HEK293 (cell line): ENCODE results near the gene PHACTR1.
A peak's percentile ranks its signal among the peaks of the same experiment; 100 is the strongest.

Experiments
- CTCF ChIA-PET: fragments of 350-600 bp; formaldehyde crosslinking; extraction: SDS; loops from one replicate; lab custom pipeline; 2021; ENCODE audit warnings: antibody characterized with exemption; lab: Yijun Ruan, JAX
- POLR2A ChIA-PET: fragments of 300-600 bp; formaldehyde crosslinking; extraction: SDS; loops from one replicate; lab custom pipeline; 2020; ENCODE audit warnings: antibody characterized with exemption, inconsistent platforms; lab: Yijun Ruan, JAX
- H3K27ac ChIP-seq: fragments of 200-500 bp; sonication (Bioruptor generic); 2 replicates; pipeline ENCODE4 v1.5.1; 2014; ENCODE audit warnings: low read depth, low read length, control low read depth, inconsistent platforms; ENCODE audit errors: extremely low read depth
- H3K36me3 ChIP-seq, 2 experiments: fragments of 200-500 bp in 1 of 2; sonication (Bioruptor generic) in 1 of 2; 1 replicate in 1 of 2; 2 replicates in 1 of 2; pipeline ENCODE4 v1.5.1; 2014 to 2017; ENCODE audit warnings: inconsistent platforms in 2 of 2, low read length in 2 of 2; ENCODE audit not compliant: control insufficient read depth in 2 of 2, insufficient read depth in 1 of 2
- H3K4me1 ChIP-seq: fragments of 200-500 bp; sonication (Bioruptor generic); 2 replicates; pipeline ENCODE4 v1.5.1; 2014; ENCODE audit warnings: mild to moderate bottlenecking, low read length, inconsistent platforms; ENCODE audit not compliant: control insufficient read depth, insufficient read depth
- H3K4me3 ChIP-seq: 2 replicates; pipeline ENCODE4 v1.5.1; 2011; ENCODE audit warnings: low read depth, mild to moderate bottlenecking, control low read depth, low read length, moderate library complexity
- H3K9me3 ChIP-seq: fragments of 200-500 bp; sonication (Bioruptor generic); 2 replicates; pipeline ENCODE4 v1.5.1; 2014; ENCODE audit warnings: low read depth, low read length, inconsistent platforms; ENCODE audit not compliant: control insufficient read depth, insufficient read depth
- ATF2 ChIP-seq: fragments of 450-650 bp; formaldehyde crosslinking; IDR thresholded peaks from 2 replicates; pipeline ENCODE4 v1.5.1; 2016; ENCODE audit warnings: missing biosample characterization, missing genetic modification characterization, low read depth
- GLIS1 ChIP-seq: fragments of 450-650 bp; formaldehyde crosslinking; IDR thresholded peaks from 2 replicates; pipeline ENCODE4 v1.5.1; 2016; ENCODE audit warnings: missing biosample characterization, missing genetic modification characterization
- HOXC10 ChIP-seq: sonication (generic); formaldehyde crosslinking; IDR thresholded peaks from 2 replicates; pipeline ENCODE4 v1.8.1; 2023; ENCODE audit warnings: mild to moderate bottlenecking, missing genetic modification reagents
- IKZF3 ChIP-seq: fragments of 450-650 bp; IDR thresholded peaks from 2 replicates; pipeline ENCODE4 v1.5.0; 2018; ENCODE audit warnings: missing biosample characterization, mild to moderate bottlenecking, missing genetic modification characterization, moderate library complexity
- MEIS1 ChIP-seq: sonication (generic); formaldehyde crosslinking; IDR thresholded peaks from 2 replicates; pipeline ENCODE4 v1.8.1; 2022; ENCODE audit warnings: missing genetic modification reagents, mild to moderate bottlenecking, borderline replicate concordance
- PRDM6 ChIP-seq: fragments of 450-650 bp; formaldehyde crosslinking; IDR thresholded peaks from 2 replicates; pipeline ENCODE4 v1.5.1; 2017; ENCODE audit warnings: missing biosample characterization, missing genetic modification characterization
- ZNF10 ChIP-seq: fragments of 450-650 bp; formaldehyde crosslinking; IDR thresholded peaks from 2 replicates; pipeline ENCODE4 v1.5.1; 2017; ENCODE audit warnings: missing biosample characterization, missing genetic modification characterization
- ZNF280C ChIP-seq: fragments of 450-650 bp; formaldehyde crosslinking; IDR thresholded peaks from 2 replicates; pipeline ENCODE4 v1.5.1; 2016; ENCODE audit warnings: missing biosample characterization, missing genetic modification characterization
- ZNF423 ChIP-seq: fragments of 450-650 bp; formaldehyde crosslinking; IDR thresholded peaks from 2 replicates; pipeline ENCODE4 v1.5.1; 2016; ENCODE audit warnings: missing biosample characterization, missing genetic modification characterization
- ZNF449 ChIP-seq: fragments of 450-650 bp; formaldehyde crosslinking; IDR thresholded peaks from 2 replicates; pipeline ENCODE4 v1.5.1; 2017; ENCODE audit warnings: missing biosample characterization, mild to moderate bottlenecking, missing genetic modification characterization, moderate library complexity
- ZNF473 ChIP-seq: fragments of 450-650 bp; formaldehyde crosslinking; IDR thresholded peaks from 2 replicates; pipeline ENCODE4 v1.5.1; 2017; ENCODE audit warnings: missing biosample characterization, missing genetic modification characterization
- ZNF558 ChIP-seq: fragments of 450-650 bp; formaldehyde crosslinking; IDR thresholded peaks from 2 replicates; pipeline ENCODE4 v1.5.1; 2016; ENCODE audit warnings: missing biosample characterization, missing genetic modification characterization
- ZNF677 ChIP-seq: fragments of 450-650 bp; IDR thresholded peaks from 2 replicates; pipeline ENCODE4 v1.5.0; 2018; ENCODE audit warnings: missing biosample characterization, mild to moderate bottlenecking, missing genetic modification characterization, moderate library complexity

The PHACTR1 gene

GRCh38 chr6:13015379-13015681 is 298.8 kb downstream of the PHACTR1 start:
- Histone ChIP-seq H3K9me3 (no peaks in the 10 kb centered on the region), H3K36me3 (no peaks in the 10 kb centered on the region), H3K27ac (no peak overlapping the region), H3K4me3 (no peak overlapping the region), H3K4me1 (peaks cover 26% of the 10 kb centered on the region)
- ChIA-PET CTCF (no interaction called here), POLR2A (no interaction called here)
- TF ChIP-seq ATF2 (tag by site-specific recombination) (no peak), HOXC10 (CRISPR knock-in tag) (no peak)

GRCh38 chr6:13024616-13025015 is 308.0 kb downstream of the PHACTR1 start:
- Histone ChIP-seq H3K4me3 (no peak overlapping the region), H3K9me3 (no peaks in the 10 kb centered on the region), H3K36me3 (no peaks in the 10 kb centered on the region), H3K27ac (no peak overlapping the region), H3K4me1 (peaks cover 11% of the 10 kb centered on the region)
- TF ChIP-seq ZNF423 = no peak
- no peak for TF ChIP-seq ZNF558 (tag by site-specific recombination)
- ChIA-PET POLR2A (no interaction called here), CTCF (interaction anchor here (0.6 kb wide), 1 partner anchor 307 kb away, joined by 3 read pairs; no protein-coding TSS in a partner anchor)

GRCh38 chr6:13025893-13026499 is 309.4 kb downstream of the PHACTR1 start:
- POLR2A ChIA-PET = no interaction called here
- CTCF ChIA-PET = no interaction called here

More at GRCh38 chr6:13025893-13026499, 309.4 kb downstream of the PHACTR1 start:
- Histone ChIP-seq H3K36me3 (no peaks in the 10 kb centered on the region), H3K27ac (no peak overlapping the region), H3K9me3 (no peaks in the 10 kb centered on the region), H3K4me3 (no peak overlapping the region), H3K4me1 (peaks cover 11% of the 10 kb centered on the region)
- TF ChIP-seq MEIS1 (CRISPR knock-in tag) (no peak), ZNF10 (no peak), ZNF473 (no peak), PRDM6 (tag by site-specific recombination) (peak; percentile 59), ZNF280C (tag by site-specific recombination) (no peak), GLIS1 (tag by site-specific recombination) (peak; percentile 41; the same call in 1 of the 2 replicates), IKZF3 (tag by site-specific recombination) (0 out of 2 replicates have a peak, but pooled peaks have one; percentile 35), ZNF677 (no peak), ZNF449 (tag by site-specific recombination) (no peak)
